Neuronal stem cell (in vitro differentiated cells): ENCODE results near the gene EMILIN1.

ENCODE experiments used
- DNase-seq: peaks from one replicate; pipeline ENCODE4 v3.0.0-alpha.2; 2013; ENCODE audit warnings: low spot score
- H2AFZ ChIP-seq: one replicate; pipeline ENCODE4 v1.6.1; 2013; ENCODE audit warnings: mild to moderate bottlenecking, low read length, inconsistent platforms
- H2AK5ac ChIP-seq: 2 replicates; pipeline ENCODE4 v1.6.1; 2013; ENCODE audit warnings: low read depth, mild to moderate bottlenecking, inconsistent platforms, low read length, moderate library complexity, mixed read lengths
- H2BK120ac ChIP-seq: 2 replicates; pipeline ENCODE4 v1.6.1; 2013; ENCODE audit warnings: low read depth, mild to moderate bottlenecking, inconsistent platforms, low read length, moderate library complexity, mixed read lengths
- H2BK12ac ChIP-seq: one replicate; pipeline ENCODE4 v1.6.1; 2013; ENCODE audit warnings: low read length, inconsistent platforms
- H2BK15ac ChIP-seq: 2 replicates; pipeline ENCODE4 v1.6.1; 2013; ENCODE audit warnings: mild to moderate bottlenecking, low read length, inconsistent platforms, mixed read lengths
- H2BK5ac ChIP-seq: one replicate; pipeline ENCODE4 v1.6.1; 2013; ENCODE audit warnings: inconsistent platforms, mild to moderate bottlenecking, low read length, moderate library complexity
- H3K14ac ChIP-seq: one replicate; pipeline ENCODE4 v1.6.1; 2013; ENCODE audit warnings: low read length, inconsistent platforms
- H3K18ac ChIP-seq: 2 replicates; pipeline ENCODE4 v1.6.1; 2013; ENCODE audit warnings: low read length, inconsistent platforms
- H3K23ac ChIP-seq: 2 replicates; pipeline ENCODE4 v1.6.1; 2013; ENCODE audit warnings: low read depth, mild to moderate bottlenecking, mixed read lengths, low read length, inconsistent platforms; ENCODE audit not compliant: poor library complexity
- H3K27ac ChIP-seq: replicated peaks from 3 replicates; pipeline ENCODE4 v1.5.1; 2013; ENCODE audit warnings: low read length, inconsistent platforms
- H3K27me3 ChIP-seq, 3 experiments: 2 replicates each; pipeline ENCODE4 v1.6.1; 2013; ENCODE audit warnings: low read length in 3 of 3, mild to moderate bottlenecking in 2 of 3, inconsistent platforms in 1 of 3, low read depth in 1 of 3, mixed read lengths in 1 of 3, moderate library complexity in 1 of 3; ENCODE audit not compliant: control insufficient read depth in 3 of 3, insufficient read depth in 3 of 3
- H3K36me3 ChIP-seq, 2 donors: replicated peaks in 1 of 2; 2 replicates each; pipeline ENCODE4 v1.6.1; 2013; ENCODE audit warnings: low read length in 2 of 2; ENCODE audit not compliant: control insufficient read depth in 2 of 2, insufficient read depth in 2 of 2
- H3K4ac ChIP-seq: 2 replicates; pipeline ENCODE4 v1.6.1; 2013; ENCODE audit warnings: inconsistent platforms, mild to moderate bottlenecking, low read length, moderate library complexity
- H3K4me1 ChIP-seq, 2 donors: 1 replicate in 1 of 2; 2 replicates in 1 of 2; pipeline ENCODE4 v1.6.1; 2013; ENCODE audit warnings: low read length in 2 of 2, low read depth in 1 of 2; ENCODE audit not compliant: control insufficient read depth in 2 of 2, insufficient read depth in 1 of 2
- H3K4me2 ChIP-seq: one replicate; pipeline ENCODE4 v1.6.1; 2013; ENCODE audit warnings: mild to moderate bottlenecking, low read length, inconsistent platforms; ENCODE audit not compliant: insufficient read depth, poor library complexity, severe bottlenecking
- H3K4me3 ChIP-seq, 2 donors: 2 replicates each; pipeline ENCODE4 v1.5.1; 2013; ENCODE audit warnings: low read length in 2 of 2, mild to moderate bottlenecking in 2 of 2, inconsistent platforms in 1 of 2, moderate library complexity in 1 of 2
- H3K79me1 ChIP-seq: one replicate; pipeline ENCODE4 v1.6.1; 2013; ENCODE audit warnings: low read depth, mild to moderate bottlenecking, inconsistent platforms, low read length, moderate library complexity
- H3K9ac ChIP-seq: one replicate; pipeline ENCODE4 v1.6.1; 2013; ENCODE audit warnings: mild to moderate bottlenecking, low read depth, low read length, inconsistent platforms; ENCODE audit not compliant: poor library complexity
- H3K9me3 ChIP-seq, 2 donors: replicated peaks in 1 of 2; 2 replicates each; pipeline versions ENCODE3 to v1.6.1; 2013; ENCODE audit warnings: low read length in 2 of 2, mild to moderate bottlenecking in 2 of 2, inconsistent platforms in 1 of 2, low read depth in 1 of 2, mixed read lengths in 1 of 2, moderate library complexity in 1 of 2; ENCODE audit not compliant: control insufficient read depth in 2 of 2, insufficient read depth in 1 of 2
- H4K8ac ChIP-seq: one replicate; pipeline ENCODE4 v1.6.1; 2013; ENCODE audit warnings: low read depth, mild to moderate bottlenecking, inconsistent platforms, low read length, moderate library complexity
- H4K91ac ChIP-seq: one replicate; pipeline ENCODE4 v1.6.1; 2013; ENCODE audit warnings: low read length, low read depth, mild to moderate bottlenecking, inconsistent platforms; ENCODE audit not compliant: poor library complexity
- WGBS, 2 donors: extraction: QIAGEN DNeasy Blood & Tissue Kit; methylation state at CpG; one replicate each; pipeline ENCODE4 v1.1.7; 2013; ENCODE audit warnings: missing lambda C conversion rate in 2 of 2, mixed read lengths in 1 of 2; ENCODE audit not compliant: insufficient read length in 2 of 2, insufficient replicate concordance in 1 of 2; ENCODE audit errors: extremely low coverage in 2 of 2; 5-methylcytosine and 5-hydroxymethylcytosine counted together

Gene EMILIN1

DNA sequence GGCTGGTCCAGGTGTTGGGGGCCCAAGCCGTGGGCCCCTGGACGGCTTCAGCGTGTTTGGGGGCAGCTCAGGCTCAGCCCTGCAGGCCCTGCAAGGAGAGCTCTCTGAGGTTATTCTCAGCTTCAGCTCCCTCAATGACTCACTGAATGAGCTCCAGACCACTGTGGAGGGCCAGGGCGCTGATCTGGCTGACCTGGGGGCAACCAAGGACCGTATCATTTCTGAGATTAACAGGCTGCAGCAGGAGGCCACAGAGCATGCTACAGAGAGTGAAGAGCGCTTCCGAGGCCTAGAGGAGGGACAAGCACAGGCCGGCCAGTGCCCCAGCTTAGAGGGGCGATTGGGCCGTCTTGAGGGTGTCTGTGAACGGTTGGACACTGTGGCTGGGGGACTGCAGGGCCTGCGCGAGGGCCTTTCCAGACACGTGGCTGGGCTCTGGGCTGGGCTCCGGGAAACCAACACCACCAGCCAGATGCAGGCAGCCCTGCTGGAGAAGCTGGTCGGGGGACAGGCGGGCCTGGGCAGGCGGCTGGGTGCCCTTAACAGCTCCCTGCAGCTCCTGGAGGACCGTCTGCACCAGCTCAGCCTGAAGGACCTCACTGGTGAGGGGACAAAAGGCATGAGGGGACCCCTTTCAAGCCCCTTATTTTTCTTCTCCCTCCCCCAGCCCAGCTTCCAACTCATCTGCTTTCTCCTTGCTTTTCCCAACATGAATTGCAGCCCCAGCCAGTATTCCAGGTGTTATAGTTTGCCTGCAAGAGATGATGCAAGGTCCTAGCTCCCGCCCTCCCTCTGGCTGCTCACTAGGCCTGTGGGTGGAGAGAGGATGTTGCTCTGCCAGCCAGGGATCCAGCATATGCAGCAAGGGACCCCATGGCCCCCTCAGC lies 5.2 kb downstream of the EMILIN1 start:
- Histone ChIP-seq H3K9ac (no peak overlapping the region), H3K27me3 (peaks cover 0 to 6% (median 6%) of the 10 kb centered on the region in 3 experiments), H2BK12ac (no peak overlapping the region), H4K91ac (no peak overlapping the region), H3K36me3 (no peaks in the 10 kb centered on the region), H3K4me2 (no peak overlapping the region), H4K8ac (no peak overlapping the region), H2BK120ac (no peak overlapping the region), H3K27ac (no peak overlapping the region), H3K4ac (no peak overlapping the region), H3K18ac (no peak overlapping the region), H3K23ac (no peak overlapping the region), H3K4me1 (peaks cover 13 to 35% of the 10 kb centered on the region in 2 donors), H3K79me1 (no peaks in the 10 kb centered on the region), H2AK5ac (peak overlapping the region; percentile 92), H3K14ac (no peak overlapping the region), H3K9me3 (no peaks in the 10 kb centered on the region), H2BK5ac (no peak overlapping the region), H2BK15ac (peak overlapping the region; percentile 42), H3K4me3 (no peak overlapping the region), H2AFZ (no peak overlapping the region)
- no peak for DNase-seq
- no CpG with 5 or more reads among the region's 20 CpGs for WGBS, 2 donors

- H4K8ac ChIP-seq, result no peak overlapping the region
- H2BK12ac ChIP-seq, result no peak overlapping the region
- H4K91ac ChIP-seq, result no peak overlapping the region
- no CpG with 5 or more reads among the region's 6 CpGs for WGBS, 2 donors
- no peak overlapping the region for H2AFZ ChIP-seq
- no peak overlapping the region for H3K23ac ChIP-seq
- peaks cover 0 to 6% (median 6%) of the 10 kb centered on the region in 3 experiments for H3K27me3 ChIP-seq
- H2BK120ac ChIP-seq, result no peak overlapping the region
- H3K9ac ChIP-seq, result no peak overlapping the region
- H3K9me3 ChIP-seq, result no peaks in the 10 kb centered on the region
- peak overlapping the region; percentile 42 for H2BK15ac ChIP-seq
- H2AK5ac ChIP-seq, result peak overlapping the region; percentile 73
- no peak overlapping the region for H3K4me3 ChIP-seq
- H3K4ac ChIP-seq, result no peak overlapping the region
- H3K4me1 ChIP-seq, result peaks cover 8 to 33% of the 10 kb centered on the region in 2 donors
- no peak overlapping the region for H3K4me2 ChIP-seq
- DNase-seq, result no peak
- H2BK5ac ChIP-seq, result no peak overlapping the region
- H3K27ac ChIP-seq, result no peak overlapping the region
- H3K36me3 ChIP-seq, result no peaks in the 10 kb centered on the region
- H3K79me1 ChIP-seq, result no peaks in the 10 kb centered on the region
- H3K14ac ChIP-seq, result no peak overlapping the region
- no peak overlapping the region for H3K18ac ChIP-seq
These were observed 6.1 kb downstream of the EMILIN1 start for GRCh38 chr2:27084297-27085061.

DNA sequence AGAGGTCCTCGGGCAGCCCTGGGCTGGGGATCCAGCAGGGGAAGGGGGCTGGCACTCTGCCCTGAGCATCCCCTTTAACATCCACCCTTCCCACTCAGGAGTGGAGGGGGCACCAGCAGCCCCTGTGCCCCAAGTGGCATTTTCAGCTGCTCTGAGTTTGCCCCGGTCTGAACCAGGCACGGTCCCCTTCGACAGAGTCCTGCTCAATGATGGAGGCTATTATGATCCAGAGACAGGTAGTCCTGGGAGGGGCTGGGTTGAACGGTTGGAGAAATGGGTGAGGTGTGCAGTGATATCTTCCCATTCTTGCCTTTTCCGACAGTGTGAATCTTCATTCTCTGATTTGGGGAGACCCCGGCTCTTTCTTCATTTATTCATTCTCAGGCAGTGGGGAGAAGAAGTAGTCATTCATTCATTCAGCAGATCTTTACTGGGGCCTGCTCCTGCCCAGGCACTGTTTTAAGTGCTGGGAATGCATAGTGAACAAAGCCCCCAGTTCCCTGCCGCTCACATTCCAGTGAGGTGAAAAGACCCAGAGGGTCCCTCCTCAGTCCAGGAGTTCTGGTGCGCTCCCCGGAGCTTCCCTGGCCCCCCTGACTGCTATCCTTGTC lies 6.8 kb downstream of the EMILIN1 start:
- DNase-seq, result no peak
- Histone ChIP-seq H2AK5ac (no peak overlapping the region), H3K79me1 (no peaks in the 10 kb centered on the region), H3K9ac (peak overlapping the region; percentile 88), H3K14ac (no peak overlapping the region), H2AFZ (peak overlapping the region; percentile 95), H3K18ac (peak overlapping the region; percentile 56), H3K36me3 (no peaks in the 10 kb centered on the region), H4K91ac (no peak overlapping the region), H2BK120ac (no peak overlapping the region), H2BK15ac (no peak overlapping the region), H3K4me1 (peaks cover 8 to 30% of the 10 kb centered on the region in 2 donors), H3K9me3 (no peaks in the 10 kb centered on the region), H3K23ac (peak overlapping the region; percentile 89), H2BK12ac (no peak overlapping the region), H2BK5ac (no peak overlapping the region), H3K27me3 (peaks cover 0 to 6% (median 6%) of the 10 kb centered on the region in 3 experiments), H3K4me2 (peak overlapping the region; percentile 93), H3K4ac (no peak overlapping the region), H3K4me3 (peak overlapping the region in 1 of 2 donors; percentile 74), H3K27ac (no peak overlapping the region), H4K8ac (no peak overlapping the region)
- WGBS, 2 donors, result no CpG with 5 or more reads among the region's 10 CpGs
